GM12865 (cell line): ENCODE data around the gene TMEM184B.

Experiments used
- DNase-seq: peaks from one replicate; pipeline ENCODE4 v3.0.0; 2010; ENCODE audit warnings: low read depth
- H3K4me3 ChIP-seq: 2 replicates; pipeline ENCODE4 v1.5.1; 2011; ENCODE audit warnings: mild to moderate bottlenecking, low read depth, low read length, control low read depth
- TF ChIP-seq, protein P1 (sequence below): IDR thresholded peaks from 2 replicates; pipeline ENCODE4 v1.5.1; 2011; ENCODE audit warnings: low read length, control low read depth, low read depth, inconsistent platforms; ENCODE audit not compliant: insufficient read depth; ENCODE audit errors: missing control alignments

TMEM184B gene

GRCh38 chr22:38228326-38228872 is 44.4 kb downstream of the TMEM184B start:
- no peak for DNase-seq
- H3K4me3 ChIP-seq, result no peak overlapping the region
- TF ChIP-seq, protein P1, sequence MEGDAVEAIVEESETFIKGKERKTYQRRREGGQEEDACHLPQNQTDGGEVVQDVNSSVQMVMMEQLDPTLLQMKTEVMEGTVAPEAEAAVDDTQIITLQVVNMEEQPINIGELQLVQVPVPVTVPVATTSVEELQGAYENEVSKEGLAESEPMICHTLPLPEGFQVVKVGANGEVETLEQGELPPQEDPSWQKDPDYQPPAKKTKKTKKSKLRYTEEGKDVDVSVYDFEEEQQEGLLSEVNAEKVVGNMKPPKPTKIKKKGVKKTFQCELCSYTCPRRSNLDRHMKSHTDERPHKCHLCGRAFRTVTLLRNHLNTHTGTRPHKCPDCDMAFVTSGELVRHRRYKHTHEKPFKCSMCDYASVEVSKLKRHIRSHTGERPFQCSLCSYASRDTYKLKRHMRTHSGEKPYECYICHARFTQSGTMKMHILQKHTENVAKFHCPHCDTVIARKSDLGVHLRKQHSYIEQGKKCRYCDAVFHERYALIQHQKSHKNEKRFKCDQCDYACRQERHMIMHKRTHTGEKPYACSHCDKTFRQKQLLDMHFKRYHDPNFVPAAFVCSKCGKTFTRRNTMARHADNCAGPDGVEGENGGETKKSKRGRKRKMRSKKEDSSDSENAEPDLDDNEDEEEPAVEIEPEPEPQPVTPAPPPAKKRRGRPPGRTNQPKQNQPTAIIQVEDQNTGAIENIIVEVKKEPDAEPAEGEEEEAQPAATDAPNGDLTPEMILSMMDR, result no peak

GRCh38 chr22:38226853-38227649 is 45.8 kb downstream of the TMEM184B start:
- DNase-seq, result no peak
- H3K4me3 ChIP-seq, result no peak overlapping the region
- TF ChIP-seq, protein P1, result no peak

DNA sequence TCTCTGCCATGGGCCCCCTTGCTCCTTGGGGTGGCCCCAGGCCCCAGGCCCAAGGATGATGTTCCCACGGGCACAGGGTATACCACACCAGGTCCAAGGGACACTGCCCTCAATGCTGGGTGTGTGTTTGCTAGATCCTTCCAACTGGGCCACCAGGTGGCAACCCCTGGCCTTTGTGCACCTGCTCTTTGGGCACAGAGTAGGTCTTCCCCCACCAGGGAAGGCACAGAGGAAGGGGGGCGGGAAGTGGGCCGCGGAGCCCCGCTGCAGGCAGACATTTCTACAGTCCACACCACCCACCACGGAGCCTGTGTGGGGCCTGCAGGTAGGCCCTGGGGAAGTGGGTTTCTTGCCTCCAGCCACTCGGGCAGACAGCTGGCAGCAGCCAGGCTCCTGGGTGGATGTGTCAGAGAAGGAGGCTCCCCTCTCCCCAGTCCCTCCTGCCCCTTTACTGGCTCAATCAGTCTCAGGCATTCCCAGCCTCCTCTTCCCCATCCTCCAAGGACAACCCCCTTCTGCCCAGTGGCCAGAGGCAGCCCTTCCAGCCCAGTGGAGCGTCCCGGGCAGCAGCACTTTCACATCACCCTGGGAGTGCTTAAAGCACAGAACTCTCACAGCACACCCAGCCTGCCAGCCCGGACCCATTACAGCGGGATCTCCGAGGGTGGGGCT is 49.4 kb downstream of the TMEM184B start:
- DNase-seq, result no peak
- TF ChIP-seq, protein P1, result no peak
- H3K4me3 ChIP-seq, result no peak overlapping the region

GRCh38 chr22:38222797-38223119 is 50.1 kb downstream of the TMEM184B start:
- DNase-seq, result no peak
- TF ChIP-seq, protein P1, result no peak
- H3K4me3 ChIP-seq, result no peak overlapping the region

DNA sequence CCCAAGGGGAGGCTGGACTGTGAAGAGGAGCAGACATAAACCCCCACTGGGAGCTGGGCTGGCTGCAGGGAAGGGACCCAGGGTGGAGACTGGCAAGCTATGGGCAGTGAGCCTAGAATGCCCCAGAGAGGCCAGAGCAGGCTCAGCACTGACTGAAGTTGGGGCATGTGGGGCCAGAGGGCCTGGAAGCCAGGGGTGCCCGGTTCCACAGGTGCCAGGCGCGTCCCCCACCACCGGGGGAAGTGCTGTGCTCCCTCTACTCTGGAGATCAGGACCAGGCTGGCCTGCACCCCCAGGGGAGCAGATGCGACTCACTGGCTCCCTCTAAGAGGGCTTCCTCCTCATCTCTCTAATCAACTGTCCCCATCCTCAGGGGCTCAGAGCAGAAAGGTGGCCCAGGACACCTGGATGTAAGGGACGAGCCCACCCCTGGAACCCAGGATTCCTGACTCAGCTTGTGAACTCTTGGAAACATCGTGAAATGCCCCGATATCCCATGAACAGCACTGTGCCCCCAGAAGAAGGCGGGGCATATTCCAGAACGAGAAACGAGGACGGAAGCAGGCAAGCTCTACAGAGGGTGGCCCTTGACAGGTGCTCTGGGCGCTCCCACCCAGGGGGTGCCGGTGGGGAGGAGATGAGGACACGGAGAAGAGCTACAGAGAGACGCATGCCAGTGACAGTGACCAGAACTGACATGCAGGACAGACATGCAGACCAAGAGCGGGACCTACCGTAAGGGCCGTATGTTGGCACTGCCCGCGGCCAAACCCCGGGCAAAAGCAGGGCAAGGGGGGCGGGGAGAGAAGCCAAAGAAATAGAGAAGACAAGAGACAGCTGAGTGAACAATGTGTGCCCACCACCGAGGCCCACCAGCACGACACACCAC is 50.7 kb downstream of the TMEM184B start:
- DNase-seq, result no peak
- TF ChIP-seq, protein P1, result no peak
- H3K4me3 ChIP-seq, result no peak overlapping the region

DNA sequence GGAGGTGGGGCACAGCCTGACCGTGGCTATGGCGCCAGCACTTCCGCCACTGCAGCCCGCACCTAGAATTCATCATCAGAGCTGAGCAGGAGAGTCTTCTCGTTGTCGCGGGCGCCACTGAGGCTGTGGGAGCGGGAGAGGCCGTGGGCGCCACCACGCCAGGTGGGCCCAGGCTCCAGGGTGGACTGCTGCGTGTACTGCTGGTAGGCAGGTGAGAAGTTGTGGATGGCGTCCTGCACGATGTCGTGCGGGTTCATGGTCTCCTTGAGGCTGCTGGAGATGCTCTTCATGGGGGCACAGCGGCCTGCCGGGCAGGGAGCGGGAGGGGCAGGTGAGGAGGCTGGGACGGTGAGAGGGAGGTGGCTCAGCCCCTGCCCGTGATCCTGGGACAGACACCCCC is 51.4 kb downstream of the TMEM184B start:
- TF ChIP-seq, protein P1, result no peak
- no peak overlapping the region for H3K4me3 ChIP-seq
- no peak for DNase-seq
